Measurements from ENCODE around the gene ABCA8.

The ABCA8 gene

GRCh38 chr17:68867759-68868516, 87.3 kb downstream of the ABCA8 start:
- DNase-seq (ENCODE audit: low read depth): no peak

GRCh38 chr17:68865584-68865983, 89.6 kb downstream of the ABCA8 start:
- no peak for DNase-seq (ENCODE audit: low read depth)

GRCh38 chr17:68863091-68863652, 92.0 kb downstream of the ABCA8 start:
- no peak for DNase-seq (ENCODE audit: low read depth)

GRCh38 chr17:68861602-68862001, 93.6 kb downstream of the ABCA8 start:
- DNase-seq (ENCODE audit: low read depth): no peak

GRCh38 chr17:68860941-68861340, 94.3 kb downstream of the ABCA8 start:
- DNase-seq (ENCODE audit: low read depth): no peak

- no peak for DNase-seq (ENCODE audit: low read depth)
Measured at GRCh38 chr17:68854452-68854851, 100.7 kb downstream of the ABCA8 start.

GRCh38 chr17:68853439-68853838, 101.8 kb downstream of the ABCA8 start:
- DNase-seq (ENCODE audit: low read depth): no peak

- no peak for DNase-seq (ENCODE audit: low read depth)
Measured at GRCh38 chr17:68853036-68853435, 102.2 kb downstream of the ABCA8 start.

- DNase-seq (ENCODE audit: low read depth): no peak
Measured at GRCh38 chr17:68851890-68852289, 103.3 kb downstream of the ABCA8 start.

GRCh38 chr17:68850749-68851510, 104.3 kb downstream of the ABCA8 start:
- DNase-seq (ENCODE audit: low read depth): no peak

GRCh38 chr17:68849673-68850610, 105.2 kb downstream of the ABCA8 start:
- no peak for DNase-seq (ENCODE audit: low read depth)

GRCh38 chr17:68847711-68848110, 107.5 kb downstream of the ABCA8 start:
- no peak for DNase-seq (ENCODE audit: low read depth)

GRCh38 chr17:68843522-68843921, 111.7 kb downstream of the ABCA8 start:
- no peak for DNase-seq (ENCODE audit: low read depth)

GRCh38 chr17:68840073-68840472, 115.1 kb downstream of the ABCA8 start:
- no peak for DNase-seq (ENCODE audit: low read depth)

GRCh38 chr17:68835071-68835470, 120.1 kb downstream of the ABCA8 start:
- no peak for DNase-seq (ENCODE audit: low read depth)

- DNase-seq (ENCODE audit: low read depth): no peak
Measured at GRCh38 chr17:68834328-68834836, 120.8 kb downstream of the ABCA8 start.

GRCh38 chr17:68832109-68832802, 122.9 kb downstream of the ABCA8 start:
- no peak for DNase-seq (ENCODE audit: low read depth)

- DNase-seq (ENCODE audit: low read depth): no peak
Measured at GRCh38 chr17:68831170-68831569, 124.0 kb downstream of the ABCA8 start.

- DNase-seq (ENCODE audit: low read depth): no peak
Measured at GRCh38 chr17:68830313-68830712, 124.9 kb downstream of the ABCA8 start.

GRCh38 chr17:68829211-68829610, 126.0 kb downstream of the ABCA8 start:
- no peak for DNase-seq (ENCODE audit: low read depth)

- DNase-seq (ENCODE audit: low read depth): no peak
Measured at GRCh38 chr17:68824707-68825106, 130.5 kb downstream of the ABCA8 start.

All from activated T-cell treated with anti-CD3 and anti-CD28 coated beads for 24 hours (primary cell).